ENCODE results near the gene UROS. TPM values are rescaled to one million over a fixed set of nuclear protein-coding genes. Genes with fewer than 3 reads are reported as not detected.

The UROS gene
- total and polyA plus RNA-seq, 2 experiments from 2014 or later = 55.7 to 80.4 TPM

DNA sequence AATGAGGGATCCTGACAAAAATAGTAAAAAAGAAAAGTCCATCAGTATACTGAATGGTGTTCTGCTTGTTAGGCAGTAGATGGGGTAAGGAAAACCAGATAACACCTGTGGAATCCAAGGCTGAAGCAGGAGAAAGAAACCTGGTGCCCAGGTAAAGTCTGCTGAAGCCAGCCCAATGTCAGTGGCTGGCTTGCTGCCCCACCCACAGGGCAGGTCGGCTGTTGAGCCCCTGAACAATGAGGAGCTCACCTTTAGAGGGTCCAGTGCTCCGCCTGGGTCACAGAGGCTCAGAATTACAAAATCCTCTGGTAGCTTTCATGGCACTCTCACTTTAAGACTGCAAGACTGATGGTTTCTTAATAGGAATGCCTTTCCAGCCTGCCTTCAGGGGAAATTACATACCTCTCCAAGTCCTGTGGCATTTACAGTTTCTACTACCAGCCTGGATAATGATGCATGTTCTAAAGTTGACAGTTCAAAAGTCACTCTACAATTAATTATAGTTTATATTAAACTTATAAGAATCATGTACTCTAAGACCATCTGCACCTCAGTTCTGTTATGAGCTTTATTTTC lies 34.2 kb upstream of the UROS start:
- Histone ChIP-seq H3K4me2 (no peak overlapping the region), H3K9me3 (ENCODE audit: low read depth) (no peaks in the 10 kb centered on the region), H3K9me2 (replicated peaks; ENCODE audit: insufficient read depth) (no peaks in the 10 kb centered on the region), H3K4me3 (no peak overlapping the region), H4K20me1 (ENCODE audit: insufficient read depth, poor library complexity, severe bottlenecking) (no peaks in the 10 kb centered on the region), H3K4me1 (ENCODE audit: insufficient read depth) (no peaks in the 10 kb centered on the region), H3K27me3 (no peaks in the 10 kb centered on the region), H3K79me2 (no peaks in the 10 kb centered on the region), H2AFZ (no peak overlapping the region), H3K27ac (no peak overlapping the region), H3K36me3 (replicated peaks; ENCODE audit: insufficient read depth, low read depth) (no peaks in the 10 kb centered on the region)
- 86% methylated on average over 2 of the region's 2 CpGs for WGBS (ENCODE audit: low lambda C conversion rate, missing lambda C conversion rate)
- TF ChIP-seq EZH2phosphoT487 (IDR thresholded peaks at IDR 0.05; ENCODE audit: low read depth, severe bottlenecking, unreplicated experiment) (no peak), EZH2 (IDR thresholded peaks at IDR 0.05; ENCODE audit: borderline replicate concordance) (no peak)
- TF ChIP-seq, protein P1, sequence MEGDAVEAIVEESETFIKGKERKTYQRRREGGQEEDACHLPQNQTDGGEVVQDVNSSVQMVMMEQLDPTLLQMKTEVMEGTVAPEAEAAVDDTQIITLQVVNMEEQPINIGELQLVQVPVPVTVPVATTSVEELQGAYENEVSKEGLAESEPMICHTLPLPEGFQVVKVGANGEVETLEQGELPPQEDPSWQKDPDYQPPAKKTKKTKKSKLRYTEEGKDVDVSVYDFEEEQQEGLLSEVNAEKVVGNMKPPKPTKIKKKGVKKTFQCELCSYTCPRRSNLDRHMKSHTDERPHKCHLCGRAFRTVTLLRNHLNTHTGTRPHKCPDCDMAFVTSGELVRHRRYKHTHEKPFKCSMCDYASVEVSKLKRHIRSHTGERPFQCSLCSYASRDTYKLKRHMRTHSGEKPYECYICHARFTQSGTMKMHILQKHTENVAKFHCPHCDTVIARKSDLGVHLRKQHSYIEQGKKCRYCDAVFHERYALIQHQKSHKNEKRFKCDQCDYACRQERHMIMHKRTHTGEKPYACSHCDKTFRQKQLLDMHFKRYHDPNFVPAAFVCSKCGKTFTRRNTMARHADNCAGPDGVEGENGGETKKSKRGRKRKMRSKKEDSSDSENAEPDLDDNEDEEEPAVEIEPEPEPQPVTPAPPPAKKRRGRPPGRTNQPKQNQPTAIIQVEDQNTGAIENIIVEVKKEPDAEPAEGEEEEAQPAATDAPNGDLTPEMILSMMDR (IDR thresholded peaks at IDR 0.05; ENCODE audit: poor library complexity) = no peak
- DNase-seq (ENCODE audit: low spot score) = no peak

DNA sequence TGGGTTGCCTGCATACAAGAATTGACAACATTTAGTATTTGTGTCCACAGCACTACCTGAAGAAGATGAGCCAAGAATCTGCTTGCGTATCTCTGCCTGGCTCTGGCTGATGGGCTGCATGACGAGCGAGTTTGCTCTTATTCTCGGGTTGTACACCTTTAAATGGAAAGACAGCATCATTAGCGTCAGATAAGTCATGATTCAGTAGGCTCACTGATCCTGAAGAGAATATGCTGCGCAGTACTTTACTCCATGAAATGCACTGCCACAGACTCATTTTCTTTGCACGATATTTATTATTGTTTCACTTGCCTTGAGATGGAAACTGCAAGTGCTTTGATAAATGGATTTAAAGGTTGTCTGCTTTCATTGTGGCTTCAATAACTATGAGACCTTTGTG lies 29.4 kb upstream of the UROS start:
- Histone ChIP-seq H3K4me2 (no peak overlapping the region), H2AFZ (no peak overlapping the region), H3K9me2 (replicated peaks; ENCODE audit: insufficient read depth) (no peaks in the 10 kb centered on the region), H3K27ac (no peak overlapping the region), H3K36me3 (replicated peaks; ENCODE audit: insufficient read depth, low read depth) (no peaks in the 10 kb centered on the region), H3K4me3 (no peak overlapping the region), H3K27me3 (no peaks in the 10 kb centered on the region), H3K9me3 (ENCODE audit: low read depth) (no peaks in the 10 kb centered on the region), H4K20me1 (ENCODE audit: insufficient read depth, poor library complexity, severe bottlenecking) (no peaks in the 10 kb centered on the region), H3K4me1 (ENCODE audit: insufficient read depth) (no peaks in the 10 kb centered on the region), H3K79me2 (no peaks in the 10 kb centered on the region)
- TF ChIP-seq, protein P1 (IDR thresholded peaks at IDR 0.05; ENCODE audit: poor library complexity) = no peak
- TF ChIP-seq EZH2phosphoT487 (IDR thresholded peaks at IDR 0.05; ENCODE audit: low read depth, severe bottlenecking, unreplicated experiment) = no peak
- no peak for TF ChIP-seq EZH2 (IDR thresholded peaks at IDR 0.05; ENCODE audit: borderline replicate concordance)
- no peak for DNase-seq (ENCODE audit: low spot score)
- 96% methylated on average over 7 of the region's 7 CpGs for WGBS (ENCODE audit: low lambda C conversion rate, missing lambda C conversion rate)

DNA sequence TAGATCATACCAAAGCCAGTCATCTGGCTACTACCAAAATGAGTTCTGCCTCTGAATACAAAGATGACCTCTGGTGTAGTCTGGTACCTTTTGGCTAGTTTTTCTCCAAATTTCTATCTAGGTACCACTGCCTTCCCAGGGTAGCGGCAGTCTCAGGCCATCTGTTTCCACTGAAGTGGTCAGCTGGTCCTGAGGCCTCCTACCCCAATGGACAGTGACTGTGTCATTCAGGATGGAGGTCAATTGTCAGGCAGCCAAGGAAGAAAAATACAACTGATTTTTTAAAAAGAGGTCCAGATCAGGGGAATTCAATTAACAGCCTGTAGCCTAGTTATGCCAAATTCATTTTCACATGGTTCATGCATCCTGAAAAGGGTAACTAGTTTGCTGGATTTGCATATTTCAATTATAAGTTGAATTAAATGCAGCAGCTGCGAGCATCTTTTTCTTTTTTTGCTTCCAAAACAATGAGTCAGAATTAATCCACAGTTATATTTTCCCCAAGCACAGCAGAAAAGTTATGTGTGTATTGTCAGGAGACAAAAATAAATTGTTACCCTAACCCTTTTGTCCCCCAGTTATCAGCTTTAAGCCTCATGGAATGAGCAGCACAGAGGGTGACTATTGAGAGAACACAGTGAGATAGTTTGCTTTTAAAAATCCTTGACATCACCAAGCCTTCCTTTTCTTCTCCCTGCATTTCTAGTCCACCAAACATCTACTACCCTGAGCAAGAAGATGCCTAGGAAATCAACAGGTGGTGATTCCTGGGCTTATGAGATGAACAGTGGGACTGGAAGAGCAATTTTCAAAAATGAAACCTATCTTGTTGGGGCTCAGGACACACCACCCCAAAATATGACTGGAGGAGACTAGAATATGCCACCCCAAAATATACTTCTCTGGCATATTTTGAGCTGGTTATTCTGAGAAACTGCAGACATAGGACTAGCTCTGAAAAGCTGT lies 28.0 kb upstream of the UROS start:
- H3K4me1 ChIP-seq (ENCODE audit: insufficient read depth) = no peaks in the 10 kb centered on the region
- H3K9me2 ChIP-seq (replicated peaks; ENCODE audit: insufficient read depth) = no peaks in the 10 kb centered on the region
- TF ChIP-seq, protein P1 (IDR thresholded peaks at IDR 0.05; ENCODE audit: poor library complexity) = no peak
- TF ChIP-seq EZH2 (IDR thresholded peaks at IDR 0.05; ENCODE audit: borderline replicate concordance) (no peak), EZH2phosphoT487 (IDR thresholded peaks at IDR 0.05; ENCODE audit: low read depth, severe bottlenecking, unreplicated experiment) (no peak)
- no peak overlapping the region for H3K4me3 ChIP-seq
- H3K27ac ChIP-seq = no peak overlapping the region
- no peak for DNase-seq (ENCODE audit: low spot score)
- H4K20me1 ChIP-seq (ENCODE audit: insufficient read depth, poor library complexity, severe bottlenecking) = no peaks in the 10 kb centered on the region
- no peaks in the 10 kb centered on the region for H3K27me3 ChIP-seq
- H2AFZ ChIP-seq = no peak overlapping the region
- 96% methylated on average over 2 of the region's 2 CpGs for WGBS (ENCODE audit: low lambda C conversion rate, missing lambda C conversion rate)
- no peaks in the 10 kb centered on the region for H3K9me3 ChIP-seq (ENCODE audit: low read depth)
- no peak overlapping the region for H3K4me2 ChIP-seq
- H3K79me2 ChIP-seq = no peaks in the 10 kb centered on the region
- no peaks in the 10 kb centered on the region for H3K36me3 ChIP-seq (replicated peaks; ENCODE audit: insufficient read depth, low read depth)
